ENCODE measurements around the gene TSPOAP1. TPM values are rescaled to one million over a fixed set of nuclear protein-coding genes. Genes with fewer than 3 reads are reported as not detected.

The TSPOAP1 gene, protein sequence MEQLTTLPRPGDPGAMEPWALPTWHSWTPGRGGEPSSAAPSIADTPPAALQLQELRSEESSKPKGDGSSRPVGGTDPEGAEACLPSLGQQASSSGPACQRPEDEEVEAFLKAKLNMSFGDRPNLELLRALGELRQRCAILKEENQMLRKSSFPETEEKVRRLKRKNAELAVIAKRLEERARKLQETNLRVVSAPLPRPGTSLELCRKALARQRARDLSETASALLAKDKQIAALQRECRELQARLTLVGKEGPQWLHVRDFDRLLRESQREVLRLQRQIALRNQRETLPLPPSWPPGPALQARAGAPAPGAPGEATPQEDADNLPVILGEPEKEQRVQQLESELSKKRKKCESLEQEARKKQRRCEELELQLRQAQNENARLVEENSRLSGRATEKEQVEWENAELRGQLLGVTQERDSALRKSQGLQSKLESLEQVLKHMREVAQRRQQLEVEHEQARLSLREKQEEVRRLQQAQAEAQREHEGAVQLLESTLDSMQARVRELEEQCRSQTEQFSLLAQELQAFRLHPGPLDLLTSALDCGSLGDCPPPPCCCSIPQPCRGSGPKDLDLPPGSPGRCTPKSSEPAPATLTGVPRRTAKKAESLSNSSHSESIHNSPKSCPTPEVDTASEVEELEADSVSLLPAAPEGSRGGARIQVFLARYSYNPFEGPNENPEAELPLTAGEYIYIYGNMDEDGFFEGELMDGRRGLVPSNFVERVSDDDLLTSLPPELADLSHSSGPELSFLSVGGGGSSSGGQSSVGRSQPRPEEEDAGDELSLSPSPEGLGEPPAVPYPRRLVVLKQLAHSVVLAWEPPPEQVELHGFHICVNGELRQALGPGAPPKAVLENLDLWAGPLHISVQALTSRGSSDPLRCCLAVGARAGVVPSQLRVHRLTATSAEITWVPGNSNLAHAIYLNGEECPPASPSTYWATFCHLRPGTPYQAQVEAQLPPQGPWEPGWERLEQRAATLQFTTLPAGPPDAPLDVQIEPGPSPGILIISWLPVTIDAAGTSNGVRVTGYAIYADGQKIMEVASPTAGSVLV (N-terminal part only)
- total RNA-seq: not detected in 2 replicates

DNA sequence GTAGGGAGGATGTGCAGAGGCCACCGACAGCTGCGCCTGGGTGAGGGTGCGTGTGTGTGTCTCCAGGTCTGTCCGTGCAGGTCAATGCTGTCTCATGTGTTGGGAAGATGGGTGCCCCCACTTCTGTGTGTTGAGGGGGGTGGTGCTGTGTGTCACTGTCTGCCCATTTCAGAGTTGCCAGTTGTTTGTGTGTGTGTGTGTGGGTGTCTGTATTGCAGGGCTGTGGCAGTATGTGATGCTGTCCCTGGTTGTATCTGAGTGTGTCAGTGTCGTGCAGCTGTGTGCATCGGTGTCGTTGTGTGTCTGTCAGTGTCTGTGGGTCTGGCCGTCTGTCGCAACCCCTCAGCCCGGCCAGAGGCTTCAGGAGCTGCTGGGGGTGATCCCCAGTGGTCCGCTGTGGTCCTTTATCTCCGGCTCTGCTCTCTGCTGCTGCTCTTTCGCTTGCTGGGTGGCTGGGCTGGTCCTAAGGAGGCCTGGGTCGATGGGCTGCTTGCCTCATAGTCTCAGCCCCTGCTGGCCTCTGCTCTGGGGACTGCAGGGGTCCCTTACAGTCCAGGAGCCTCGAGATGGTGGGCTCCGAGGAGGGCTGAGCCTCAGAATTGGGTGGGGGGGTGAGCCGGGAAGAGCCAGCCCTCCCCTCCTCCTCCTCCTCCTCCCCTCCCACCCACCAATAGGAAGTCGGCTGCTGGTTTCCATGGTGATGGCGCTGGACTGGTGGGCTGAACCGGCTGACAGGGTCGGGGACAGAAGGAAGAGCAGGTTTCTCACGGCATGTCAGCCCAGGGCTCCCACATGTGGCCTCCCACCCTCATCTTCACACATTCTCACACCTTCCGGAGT, at the start of gene TSPOAP1:
Gene TSPOAP1, minus strand, starts transcription at position 601 of the 840 bp plus-strand sequence. CDS start 875 bp downstream, outside the sequence.
- no peak for DNase-seq (ENCODE audit: low read depth, low spot score)

DNA sequence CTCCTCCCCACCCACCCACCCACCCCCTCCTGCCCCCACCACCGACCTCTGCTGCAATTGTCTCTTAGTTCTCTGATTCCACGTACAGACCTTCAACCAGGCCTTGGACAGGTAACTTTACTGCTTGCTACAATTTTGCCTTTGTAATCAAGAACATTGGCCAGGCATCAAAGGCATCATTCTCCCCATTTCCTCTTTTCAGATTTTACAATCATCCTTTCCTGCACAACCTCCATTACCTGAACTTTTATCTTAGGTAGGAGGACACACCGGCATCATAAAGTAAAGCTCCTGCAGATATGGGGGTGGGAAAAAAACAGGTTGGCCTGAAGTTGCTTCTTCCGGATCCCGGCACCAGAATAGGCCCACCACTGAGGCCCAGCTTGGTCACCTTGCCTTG, 49.1 kb upstream of the TSPOAP1 start:
- no peak for DNase-seq (ENCODE audit: low read depth, low spot score)

DNA sequence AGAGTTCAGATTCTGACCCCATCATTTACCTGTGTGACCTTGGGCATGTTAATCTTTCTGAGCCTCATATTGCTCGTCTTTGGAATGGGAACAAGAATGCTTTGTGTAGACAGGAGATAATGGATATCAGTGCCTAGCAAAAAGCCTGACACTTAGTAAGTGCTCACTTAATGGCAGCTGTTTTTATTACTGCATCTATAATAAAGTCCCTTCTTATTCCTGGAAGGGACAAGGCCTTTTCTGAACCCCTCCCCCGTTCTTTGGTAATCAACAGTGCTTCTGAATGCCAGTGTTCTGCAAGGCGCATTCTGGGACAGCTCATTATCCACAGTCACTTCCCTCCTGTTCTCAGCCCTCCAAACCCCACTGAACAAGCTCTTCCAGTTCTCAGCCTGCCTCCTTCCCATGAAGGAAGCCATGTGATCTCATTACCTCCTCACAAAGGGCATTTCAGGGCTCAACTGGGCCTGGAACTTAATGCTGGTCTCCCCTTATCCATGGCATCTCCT, 48.6 kb upstream of the TSPOAP1 start:
- DNase-seq (ENCODE audit: low read depth, low spot score): no peak

DNA sequence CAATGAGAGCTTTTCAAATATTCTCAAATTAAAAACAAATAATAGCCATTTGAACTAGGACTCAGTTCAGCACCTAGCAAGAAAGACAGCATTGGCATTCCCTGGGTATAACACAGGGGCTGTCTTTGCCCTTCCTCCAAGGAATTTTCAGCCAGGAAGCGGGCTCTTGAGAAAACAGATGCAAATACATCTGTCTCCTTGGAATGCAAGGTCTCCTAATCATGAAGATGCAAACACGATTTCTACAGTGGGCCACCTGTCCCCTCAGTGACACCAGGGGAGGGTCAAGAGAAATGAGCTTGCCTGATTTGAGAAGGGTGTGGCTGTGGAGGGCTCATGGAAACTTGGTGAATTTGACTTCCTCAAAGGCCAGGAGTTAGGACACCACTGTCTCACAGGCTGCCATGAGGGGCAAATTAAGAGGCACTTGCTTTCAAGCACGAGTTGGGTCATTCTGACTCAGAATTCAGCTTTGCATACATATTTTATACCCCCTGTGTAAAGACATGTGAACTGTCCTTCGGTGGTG, 47.9 kb upstream of the TSPOAP1 start:
- no peak for DNase-seq (ENCODE audit: low read depth, low spot score)

DNA sequence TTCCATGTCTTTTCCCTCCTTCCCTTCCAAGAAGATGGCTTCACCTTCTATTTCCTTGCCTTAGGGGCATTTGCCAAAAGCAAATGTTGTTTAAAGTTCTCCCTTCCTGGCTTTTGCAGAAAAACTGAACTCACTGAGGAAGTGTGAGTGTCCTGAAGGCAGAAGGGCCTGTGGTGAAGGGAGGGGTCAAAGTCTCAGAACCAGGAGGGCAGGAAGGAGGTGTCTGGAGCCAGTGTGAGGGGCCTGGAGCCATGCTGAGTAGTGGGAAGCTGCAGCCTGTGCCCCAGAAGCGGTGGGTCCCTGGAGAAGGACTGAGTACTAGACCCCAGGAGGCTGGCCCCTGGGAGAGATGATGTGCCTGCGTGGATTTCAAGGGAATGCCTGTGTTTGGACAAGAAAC, 47.2 kb upstream of the TSPOAP1 start:
- no peak for DNase-seq (ENCODE audit: low read depth, low spot score)

DNA sequence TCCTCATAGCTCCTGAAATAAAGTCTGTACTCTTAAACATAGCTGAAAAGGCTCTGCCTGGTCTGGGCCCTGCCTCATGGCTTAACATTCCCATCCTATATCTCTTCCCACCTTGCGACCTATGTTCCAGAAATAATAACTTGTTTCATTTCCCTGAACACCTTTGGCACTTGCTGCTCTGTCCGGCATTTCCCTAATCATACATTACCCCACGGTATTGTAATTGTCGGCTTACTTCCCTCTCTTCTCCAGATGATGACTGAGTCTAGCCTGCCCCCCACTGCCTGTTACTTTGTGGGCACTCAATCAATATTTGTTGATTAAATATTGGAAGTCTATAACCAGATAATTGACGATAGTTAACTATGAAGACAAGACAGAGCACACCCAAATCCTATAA, 46.7 kb upstream of the TSPOAP1 start:
- DNase-seq (ENCODE audit: low read depth, low spot score): no peak

DNA sequence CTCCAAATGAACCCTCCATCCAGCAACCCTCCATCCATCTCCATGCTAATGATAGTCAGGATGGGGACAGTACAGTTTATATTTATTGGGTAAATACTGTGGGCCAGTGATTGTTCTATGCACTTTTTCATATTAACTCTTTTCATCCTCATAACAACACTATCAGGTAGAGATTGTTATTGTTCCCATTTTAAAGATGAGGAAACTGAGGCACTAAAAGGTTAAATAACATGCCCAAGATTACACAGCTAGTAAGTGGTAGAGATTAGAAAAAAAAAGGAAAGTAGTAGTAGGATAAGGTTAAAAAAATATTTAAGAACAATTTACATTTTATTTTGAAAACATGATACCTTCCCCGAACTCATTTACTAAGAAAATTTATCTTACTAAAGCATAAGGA, 45.3 kb upstream of the TSPOAP1 start:
- DNase-seq (ENCODE audit: low read depth, low spot score): no peak

DNA sequence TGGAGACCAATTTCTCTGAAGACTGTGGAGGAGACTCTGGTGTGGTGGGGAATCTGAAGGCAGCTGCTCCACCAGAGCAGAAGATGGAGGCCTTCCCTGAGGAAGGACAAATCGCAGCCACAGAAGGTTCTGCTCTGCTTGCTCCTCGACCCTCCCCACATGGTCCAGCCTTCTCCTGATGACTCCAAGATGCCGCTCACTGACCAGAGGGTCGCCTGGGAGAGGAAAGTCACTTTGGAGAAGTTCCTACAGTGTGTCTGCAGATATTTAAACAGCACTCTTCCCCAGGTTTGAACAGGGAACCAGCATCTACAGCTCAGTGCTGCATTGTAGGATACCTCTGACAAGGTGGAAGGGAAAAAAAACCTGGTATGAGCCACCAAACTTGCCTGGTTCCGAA, 44.4 kb upstream of the TSPOAP1 start:
- no peak for DNase-seq (ENCODE audit: low read depth, low spot score)

DNA sequence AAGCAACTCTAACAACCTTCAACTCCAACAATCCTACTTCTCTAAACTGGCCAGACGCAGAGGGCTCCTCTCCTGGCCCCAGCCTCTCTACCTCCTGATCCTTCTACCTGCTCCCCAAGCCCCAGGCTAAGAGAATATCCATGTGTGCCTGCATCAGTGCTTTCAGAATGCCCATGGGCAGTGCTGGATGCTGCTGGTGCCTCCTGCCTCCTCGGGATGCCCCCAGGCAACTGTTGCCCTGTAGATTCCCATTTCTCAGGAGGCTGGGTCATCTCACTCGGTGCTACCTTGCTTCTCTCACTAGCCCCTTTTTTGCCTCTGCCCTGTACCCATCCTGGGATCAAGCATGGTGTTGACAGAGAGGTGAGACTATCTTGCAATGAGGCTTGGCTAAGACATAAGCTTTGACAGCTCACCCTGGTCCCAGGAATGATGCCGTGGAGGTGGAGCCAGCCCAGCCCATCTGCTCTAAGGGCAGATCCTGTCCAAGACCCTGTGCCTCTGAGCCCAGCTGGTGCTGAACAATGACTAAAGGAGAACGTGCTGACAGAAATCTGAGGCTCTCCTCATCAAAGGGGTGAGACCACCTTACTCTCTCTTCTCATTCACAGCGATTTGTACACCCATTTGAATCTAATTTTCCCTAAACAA, 42.8 kb upstream of the TSPOAP1 start:
- no peak for DNase-seq (ENCODE audit: low read depth, low spot score)

DNA sequence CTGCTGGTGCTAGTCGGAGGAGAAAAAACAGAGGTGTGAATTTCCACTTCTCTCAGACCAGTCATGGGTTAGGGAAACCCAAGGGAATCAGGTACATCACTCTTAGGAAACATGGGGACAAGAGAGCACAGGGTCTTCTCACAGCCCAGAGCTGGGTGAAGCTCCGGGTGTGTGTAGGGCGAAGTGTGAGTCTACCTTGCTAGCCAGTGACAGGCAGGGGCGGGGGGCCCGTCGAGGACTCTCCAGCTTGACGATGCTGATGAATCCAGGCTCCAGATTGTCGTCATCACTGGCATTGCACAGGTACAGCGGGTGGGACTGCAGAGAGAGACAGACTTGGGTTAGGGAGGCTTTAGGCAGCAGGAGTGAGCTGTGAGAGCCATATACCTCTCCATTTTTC, 42.1 kb upstream of the TSPOAP1 start:
- no peak for DNase-seq (ENCODE audit: low read depth, low spot score)

DNA sequence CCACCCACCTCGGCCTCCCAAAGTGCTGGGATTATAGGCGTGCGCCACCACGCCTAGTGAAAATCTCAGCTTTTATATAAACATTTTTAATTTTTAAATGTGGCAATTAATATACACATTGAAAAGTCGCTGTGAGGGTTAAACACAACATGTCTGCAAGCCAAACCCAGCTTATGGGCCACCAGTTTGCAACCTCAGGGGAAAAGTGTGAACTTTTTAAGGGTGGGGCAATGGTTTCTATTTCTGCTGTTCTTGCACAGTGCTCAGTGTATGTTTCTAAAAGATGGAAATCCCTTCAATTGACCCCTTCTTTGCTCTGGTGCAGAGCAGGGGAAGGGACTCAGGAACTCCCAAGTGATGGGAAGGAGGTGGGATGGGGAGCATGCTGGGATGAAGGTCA, 41.7 kb upstream of the TSPOAP1 start:
- no peak for DNase-seq (ENCODE audit: low read depth, low spot score)

DNA sequence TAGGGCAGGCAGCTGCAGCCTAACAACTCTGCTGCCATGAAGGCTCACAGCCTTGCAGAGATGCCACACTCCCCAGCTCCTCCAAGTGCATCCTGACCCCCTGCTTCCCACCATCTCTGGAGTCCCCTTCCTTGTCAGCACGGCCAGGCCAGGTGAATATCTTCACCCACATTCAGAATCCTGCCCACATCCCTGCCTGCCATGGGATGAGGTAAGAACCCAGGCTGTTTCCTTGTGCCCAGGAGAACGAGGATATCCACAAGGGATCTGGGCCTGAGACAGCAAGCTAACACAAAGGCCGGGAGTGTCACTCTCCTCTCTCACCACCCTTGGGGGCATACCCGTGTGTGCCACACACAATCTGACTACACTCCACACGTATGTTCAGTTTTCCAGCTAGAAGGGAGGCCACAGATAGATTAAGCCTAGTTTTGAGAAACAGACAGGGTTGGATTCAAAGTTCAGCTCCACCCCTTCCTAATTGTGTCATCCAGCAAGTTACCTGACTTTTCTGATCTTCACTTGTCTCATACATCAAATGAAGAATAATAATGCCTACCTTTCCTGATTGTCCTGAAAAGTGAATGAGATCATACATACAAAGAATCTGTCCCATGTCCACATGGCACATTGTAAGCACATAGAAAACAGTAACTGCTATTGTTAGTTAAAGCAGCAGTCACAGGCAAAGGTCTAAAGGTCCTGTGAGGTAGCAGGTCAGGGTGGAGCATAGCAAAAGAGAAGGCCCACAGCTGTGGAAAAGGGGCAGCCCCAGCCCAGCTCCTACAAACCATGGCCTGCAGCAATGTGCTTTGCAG, 40.8 kb upstream of the TSPOAP1 start:
- no peak for DNase-seq (ENCODE audit: low read depth, low spot score)

DNA sequence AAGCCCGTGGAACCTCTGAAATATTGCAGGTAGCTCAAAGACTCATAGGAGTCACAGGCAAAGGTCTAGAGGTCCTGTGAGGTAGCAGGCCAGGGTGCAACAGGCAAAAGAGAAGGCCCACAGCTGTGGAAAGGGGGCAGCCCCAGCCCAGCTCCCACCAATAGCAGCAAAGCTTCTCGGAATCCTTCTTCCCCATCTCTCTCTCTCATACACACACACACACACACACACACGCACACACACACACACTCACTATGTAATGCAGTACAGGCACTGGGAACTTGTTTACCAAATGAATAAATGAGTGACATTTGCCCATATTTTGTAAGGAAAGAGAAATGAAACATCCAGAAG, 40.2 kb upstream of the TSPOAP1 start:
- no peak for DNase-seq (ENCODE audit: low read depth, low spot score)

DNA sequence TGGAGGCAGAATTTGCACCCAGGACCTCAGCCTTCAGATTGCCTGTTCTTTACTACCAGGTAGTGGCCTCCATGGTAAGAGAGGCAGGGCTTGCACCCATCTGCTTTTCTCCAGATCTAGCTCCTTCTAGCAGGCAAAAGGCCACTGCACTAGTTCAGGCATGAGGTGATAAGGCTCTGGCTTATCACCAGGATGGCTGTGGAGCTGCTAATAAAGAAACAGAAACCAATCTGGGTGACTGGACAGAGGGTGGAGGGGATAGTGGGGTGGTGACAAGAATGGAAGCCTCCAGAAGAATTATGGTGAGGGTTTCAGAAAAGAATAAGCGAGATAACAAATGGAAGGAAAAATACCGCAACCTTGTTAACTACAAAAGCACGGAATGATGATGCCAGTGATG, 38.9 kb upstream of the TSPOAP1 start:
- no peak for DNase-seq (ENCODE audit: low read depth, low spot score)

DNA sequence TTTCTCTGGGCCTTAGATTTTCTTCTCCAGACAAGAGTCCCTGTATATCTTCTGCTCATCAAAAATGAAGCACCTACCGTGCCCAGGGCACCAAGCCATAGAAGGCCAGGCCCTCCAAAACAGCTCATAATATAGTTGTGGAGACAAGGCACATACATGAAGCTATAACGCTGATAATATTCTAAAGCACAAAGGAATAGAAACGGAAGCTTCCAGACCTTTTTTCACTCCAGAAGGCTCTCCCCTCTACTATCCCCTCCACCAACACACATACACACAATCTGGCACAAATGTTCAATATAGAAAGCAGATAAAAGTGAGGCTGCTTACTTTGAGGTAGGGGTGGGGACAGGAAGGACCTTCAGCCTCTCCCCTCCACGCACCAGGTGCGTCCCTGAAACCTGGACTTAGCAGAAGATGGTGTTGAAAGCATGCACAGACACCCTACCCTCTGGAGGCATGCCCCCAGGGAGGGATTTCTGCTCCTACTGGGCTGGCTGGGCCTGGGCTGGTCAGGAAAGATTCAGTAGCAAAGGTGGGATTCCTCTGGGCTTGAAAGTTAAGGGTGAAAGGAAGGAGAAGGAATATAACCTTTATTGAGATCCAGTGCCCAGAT, 37.5 kb upstream of the TSPOAP1 start:
- DNase-seq (ENCODE audit: low read depth, low spot score): no peak

DNA sequence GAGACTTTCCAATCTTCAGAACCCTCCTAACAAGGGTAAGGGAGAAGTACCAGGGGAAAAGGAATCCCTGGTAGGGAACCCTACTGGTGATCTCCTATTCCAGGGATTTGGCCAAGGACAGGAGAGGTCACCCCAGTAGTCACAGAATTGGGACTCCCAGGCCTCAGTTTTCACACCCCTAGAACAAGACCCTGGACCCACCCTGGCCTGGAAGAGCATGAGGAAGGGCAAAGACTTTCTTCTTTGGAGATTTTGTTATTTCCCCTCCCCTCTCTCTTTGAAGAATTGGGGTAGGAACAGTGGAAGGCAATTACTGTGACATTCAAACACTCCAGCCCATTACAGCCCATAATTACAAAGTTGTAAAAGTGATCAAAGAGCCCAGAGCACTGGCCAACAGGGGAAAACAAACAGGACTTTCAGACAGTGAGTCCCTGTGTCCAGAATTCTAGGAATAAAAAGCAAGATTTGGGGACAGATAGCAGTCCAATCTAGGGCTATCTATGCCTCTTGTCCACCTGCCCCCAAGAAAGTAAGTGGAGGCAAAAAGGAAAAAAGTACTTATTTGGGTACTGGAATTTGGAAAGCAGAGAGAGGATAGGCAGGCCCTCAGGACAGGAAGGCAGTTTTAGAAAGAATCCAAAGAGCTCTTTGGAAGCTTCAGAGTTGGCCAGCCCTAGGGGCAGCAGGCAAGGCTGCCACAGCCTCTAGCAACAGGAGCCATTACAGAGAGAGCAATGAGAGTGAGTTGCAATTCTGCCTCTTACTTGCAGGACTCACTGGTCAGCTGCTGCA, 36.8 kb upstream of the TSPOAP1 start:
- DNase-seq (ENCODE audit: low read depth, low spot score): no peak

DNA sequence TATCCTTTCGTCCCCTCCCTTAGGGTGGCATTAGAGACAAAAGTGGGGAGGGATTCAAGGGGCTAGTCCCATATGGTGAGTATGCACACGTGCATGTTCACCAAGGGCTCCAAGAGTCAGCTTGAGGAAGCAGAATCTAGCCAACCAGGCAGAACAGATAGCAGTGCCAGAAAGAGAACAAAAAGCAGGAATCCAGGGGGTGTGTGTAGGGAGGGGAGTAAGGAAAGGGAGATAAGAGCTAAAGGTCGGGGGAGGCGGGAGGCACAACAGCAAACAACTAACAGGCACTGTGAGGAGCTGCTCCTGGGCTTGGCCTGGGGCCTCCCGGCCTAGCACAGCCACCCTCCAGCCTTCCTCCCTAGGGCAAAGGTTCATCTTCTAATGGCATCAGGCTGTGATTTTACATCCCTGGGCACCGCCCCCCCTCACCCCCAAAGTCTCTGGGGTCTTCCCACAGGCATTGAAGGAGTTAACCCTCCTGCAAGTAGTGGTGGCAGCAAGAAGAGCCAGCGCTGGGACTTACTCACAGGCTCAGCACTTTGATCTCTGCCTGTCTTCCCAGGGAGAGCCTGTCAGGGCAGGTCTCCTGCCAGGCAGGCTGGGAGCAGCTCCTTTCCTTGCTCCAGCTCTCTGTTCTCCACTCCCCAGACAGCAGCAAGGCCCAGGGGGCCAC, 35.8 kb upstream of the TSPOAP1 start:
- no peak for DNase-seq (ENCODE audit: low read depth, low spot score)
